Epithelial cell of proximal tubule (primary cell): ENCODE results near the gene CRNN. TPM values are rescaled to one million over a fixed set of nuclear protein-coding genes. Genes with fewer than 3 reads are reported as not detected.

Experiments used
- DNase-seq: peaks from one replicate; pipeline ENCODE4 v3.0.0-alpha.2; 2011; ENCODE audit warnings: low read depth
- H3K4me3 ChIP-seq: 2 replicates; pipeline ENCODE4 v1.5.1; 2011; ENCODE audit warnings: low read depth, mild to moderate bottlenecking, low read length
- total RNA-seq: library from RNA; depleted of rRNA; stranded (reverse); fragments of >200 nt; gene quantifications from 2 replicates; pipeline ENCODE4 v1.2.3, GENCODE V29; 2015
- TF ChIP-seq, protein P1 (sequence below): conservative IDR thresholded peaks from 2 replicates; pipeline ENCODE4 v1.5.1; 2012; ENCODE audit warnings: low read depth, mild to moderate bottlenecking, low read length

CRNN gene
- total RNA-seq, 1 donor from 2014 or later = not detected

DNA sequence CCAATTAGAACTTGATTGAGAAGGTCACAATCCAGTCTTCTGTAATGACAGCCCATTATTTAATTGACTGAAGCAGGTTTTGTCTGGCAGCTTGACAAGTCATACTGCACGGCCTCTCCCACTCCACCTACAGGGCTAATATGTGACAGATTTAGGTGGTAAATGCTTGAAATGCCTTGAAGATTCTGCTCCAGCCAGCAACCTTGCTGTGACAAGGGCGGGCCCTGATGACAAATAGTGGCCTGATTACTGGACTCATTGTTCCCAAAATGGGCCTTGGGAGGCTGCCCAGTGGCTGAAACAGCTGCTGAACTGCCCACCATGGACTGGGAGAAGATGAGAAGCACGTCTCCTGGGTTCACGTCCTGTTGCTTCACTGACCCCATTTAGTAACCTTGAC, 30.0 kb upstream of the CRNN start:
- no peak overlapping the region for H3K4me3 ChIP-seq
- TF ChIP-seq, protein P1, sequence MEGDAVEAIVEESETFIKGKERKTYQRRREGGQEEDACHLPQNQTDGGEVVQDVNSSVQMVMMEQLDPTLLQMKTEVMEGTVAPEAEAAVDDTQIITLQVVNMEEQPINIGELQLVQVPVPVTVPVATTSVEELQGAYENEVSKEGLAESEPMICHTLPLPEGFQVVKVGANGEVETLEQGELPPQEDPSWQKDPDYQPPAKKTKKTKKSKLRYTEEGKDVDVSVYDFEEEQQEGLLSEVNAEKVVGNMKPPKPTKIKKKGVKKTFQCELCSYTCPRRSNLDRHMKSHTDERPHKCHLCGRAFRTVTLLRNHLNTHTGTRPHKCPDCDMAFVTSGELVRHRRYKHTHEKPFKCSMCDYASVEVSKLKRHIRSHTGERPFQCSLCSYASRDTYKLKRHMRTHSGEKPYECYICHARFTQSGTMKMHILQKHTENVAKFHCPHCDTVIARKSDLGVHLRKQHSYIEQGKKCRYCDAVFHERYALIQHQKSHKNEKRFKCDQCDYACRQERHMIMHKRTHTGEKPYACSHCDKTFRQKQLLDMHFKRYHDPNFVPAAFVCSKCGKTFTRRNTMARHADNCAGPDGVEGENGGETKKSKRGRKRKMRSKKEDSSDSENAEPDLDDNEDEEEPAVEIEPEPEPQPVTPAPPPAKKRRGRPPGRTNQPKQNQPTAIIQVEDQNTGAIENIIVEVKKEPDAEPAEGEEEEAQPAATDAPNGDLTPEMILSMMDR = peak; percentile 2
- no peak for DNase-seq

- DNase-seq = no peak
- TF ChIP-seq, protein P1 = no peak
- H3K4me3 ChIP-seq = no peak overlapping the region
These were observed 28.7 kb upstream of the CRNN start for GRCh38 chr1:152442765-152443164.

DNA sequence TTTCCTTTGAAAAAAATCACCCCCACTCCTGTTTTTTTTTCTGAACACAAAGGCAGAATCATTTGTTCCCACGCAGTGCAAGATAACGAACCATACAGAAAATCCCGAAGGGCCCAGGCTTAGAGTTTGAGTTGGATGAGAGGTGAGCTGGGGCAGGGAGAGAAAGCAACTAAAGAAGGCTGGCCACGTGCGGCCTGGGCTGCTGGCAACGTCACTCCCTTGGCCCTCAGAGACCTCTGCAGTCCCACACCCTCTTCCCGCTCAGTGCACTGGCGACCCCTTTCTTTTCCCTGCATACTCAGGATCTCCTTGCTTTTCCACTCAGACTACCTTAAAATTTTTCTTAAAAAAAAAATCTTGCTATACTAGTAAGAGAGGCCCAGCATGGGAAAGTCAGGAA, 28.2 kb upstream of the CRNN start:
- H3K4me3 ChIP-seq = no peak overlapping the region
- TF ChIP-seq, protein P1 = no peak
- DNase-seq = no peak

DNA sequence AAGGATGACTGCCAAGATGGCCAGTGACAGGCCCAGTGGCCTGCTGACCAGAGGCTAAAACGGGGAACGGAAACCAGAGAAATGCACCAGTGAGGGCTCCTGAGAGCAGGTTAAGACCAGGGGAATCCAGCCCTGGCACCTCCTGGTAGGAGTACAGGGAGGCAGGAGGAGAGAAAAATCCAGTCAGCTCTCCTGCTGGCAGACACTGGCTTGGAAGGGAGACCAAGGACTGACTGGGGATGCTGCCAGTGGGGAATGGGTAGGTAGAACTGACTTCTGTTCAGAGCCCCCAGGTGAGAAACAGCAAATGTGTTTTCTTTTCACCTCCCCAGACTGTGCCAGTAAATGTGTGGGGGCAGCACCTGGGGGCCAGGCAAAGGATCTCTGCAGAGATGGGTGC, 27.7 kb upstream of the CRNN start:
- H3K4me3 ChIP-seq = no peak overlapping the region
- no peak for DNase-seq

GRCh38 chr1:152440635-152441471, 26.8 kb upstream of the CRNN start:
- DNase-seq = peak; percentile 13
- TF ChIP-seq, protein P1 = peak; percentile 94
- no peak overlapping the region for H3K4me3 ChIP-seq

More for the DNA sequence above, 27.7 kb upstream of the CRNN start:
- TF ChIP-seq, protein P1 = no peak

GRCh38 chr1:152436593-152437496, 22.8 kb upstream of the CRNN start:
- no peak overlapping the region for H3K4me3 ChIP-seq
- TF ChIP-seq, protein P1 = no peak
- DNase-seq = no peak
